HG02642 (cell line): ENCODE results near the gene ARHGAP45.

Experiments used
- ATAC-seq: cut with Tn5 transposase; IDR thresholded peaks from one replicate; pipeline ENCODE4 v1.9.1; 2021; ENCODE audit warnings: mild to moderate bottlenecking; ENCODE audit not compliant: unreplicated experiment, poor library complexity

The ARHGAP45 gene

DNA sequence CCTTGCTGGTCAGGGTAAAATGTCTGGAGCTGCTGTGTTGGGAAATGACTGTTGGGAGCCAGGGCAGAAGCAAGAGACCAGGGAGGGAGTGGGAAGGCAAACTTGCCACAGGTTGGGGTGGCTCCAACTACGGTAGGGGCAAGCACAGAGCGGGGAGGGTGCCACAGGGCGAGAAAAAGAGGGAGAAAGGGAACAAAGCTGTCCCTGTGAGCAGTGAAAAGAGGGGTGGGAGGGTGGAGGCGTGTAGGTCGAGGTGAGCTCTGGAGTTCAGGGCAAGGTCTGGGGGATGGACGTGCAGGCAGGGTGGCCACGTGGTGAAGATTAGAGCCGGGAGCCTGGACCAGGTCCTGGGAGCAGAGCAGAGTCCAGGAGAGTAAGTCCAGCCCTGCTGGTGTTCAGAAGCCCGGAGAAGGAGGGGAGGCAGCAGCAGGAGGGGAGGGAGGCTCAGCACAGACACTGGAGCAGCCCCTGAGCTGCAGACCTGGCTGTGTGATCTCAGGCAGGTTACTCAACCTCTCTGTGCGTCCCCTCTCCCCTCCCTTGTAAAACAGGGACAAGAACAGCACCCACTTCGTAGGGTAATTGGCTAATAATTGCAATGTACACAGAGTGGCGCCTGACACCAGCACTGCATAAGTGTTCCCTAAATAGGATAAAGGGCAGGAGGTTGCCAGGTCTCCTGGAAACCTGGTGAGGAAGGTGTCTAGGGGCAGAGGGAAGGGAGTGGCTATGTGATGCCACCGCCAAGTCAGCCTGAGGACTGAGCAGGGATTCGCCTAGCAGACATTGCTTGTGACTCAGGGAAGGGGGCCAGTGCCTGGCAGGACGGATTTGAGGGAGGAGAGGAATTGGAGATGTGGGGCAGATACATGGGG, 31.4 kb downstream of the ARHGAP45 start:
- no peak for ATAC-seq

- ATAC-seq, result no peak
Measured at GRCh38 chr19:1101337-1101698, 34.4 kb downstream of the ARHGAP45 start.

DNA sequence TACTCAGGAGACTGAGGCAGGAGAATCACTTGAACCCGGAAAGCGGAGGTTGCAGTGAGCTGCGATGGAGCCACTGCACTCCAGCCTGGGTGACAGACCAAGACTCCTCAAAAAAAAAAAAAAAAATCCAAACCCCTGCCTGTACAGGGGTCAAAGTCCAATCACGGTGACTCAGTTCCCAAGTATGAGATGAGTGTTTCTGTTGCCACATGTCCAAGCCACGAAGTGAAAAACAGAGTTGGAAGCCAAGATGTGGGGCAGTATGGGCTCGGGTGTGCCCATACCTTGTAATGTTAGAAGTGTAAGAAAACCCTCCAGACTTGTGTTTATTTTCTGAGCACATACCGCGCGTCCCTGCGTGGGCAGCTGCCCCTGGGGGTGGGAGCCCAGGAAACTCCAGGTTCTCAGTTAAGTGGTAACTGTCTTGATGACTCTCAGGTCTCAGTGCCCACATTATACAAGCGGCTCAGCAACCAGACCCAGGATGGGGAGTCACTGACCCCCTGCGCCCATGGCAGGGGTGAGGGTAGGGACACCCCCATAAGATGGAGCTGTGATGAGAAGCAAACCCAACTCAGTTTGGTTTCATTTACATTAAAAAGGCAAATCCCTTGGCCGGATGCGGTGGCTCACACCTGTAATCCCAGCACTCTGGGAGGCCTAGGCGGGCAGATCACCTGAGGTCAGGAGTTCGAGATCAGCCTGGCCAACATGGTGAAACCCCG, 35.6 kb downstream of the ARHGAP45 start:
- no peak for ATAC-seq

DNA sequence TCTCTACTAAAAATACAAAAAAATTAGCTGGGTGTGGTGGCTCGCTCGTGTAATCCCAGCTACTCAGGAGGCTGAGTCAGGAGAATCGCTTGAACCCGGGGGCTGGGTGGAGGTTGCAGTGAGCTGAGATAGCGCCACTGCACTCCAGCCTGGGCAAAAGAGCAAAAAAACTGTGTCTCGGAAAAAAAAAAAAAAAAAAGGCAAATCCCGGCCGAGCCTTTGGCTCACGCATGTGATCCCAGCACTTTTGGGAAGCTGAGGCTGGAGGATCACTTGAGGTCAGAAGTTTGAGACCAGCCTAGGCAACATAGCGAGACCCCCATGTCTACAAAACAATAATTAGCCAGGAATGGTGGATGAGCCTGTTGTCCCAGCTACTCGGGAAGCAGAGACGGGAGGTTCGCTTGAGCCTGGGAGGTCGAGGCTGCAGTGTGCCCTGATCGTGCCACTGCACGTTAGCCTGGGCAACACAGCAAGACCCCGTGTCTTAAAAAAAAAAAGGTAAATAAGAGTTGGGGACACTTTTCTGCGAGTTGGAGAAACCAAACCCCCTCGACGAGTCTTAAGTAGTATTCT, 36.3 kb downstream of the ARHGAP45 start:
- ATAC-seq, result no peak

DNA sequence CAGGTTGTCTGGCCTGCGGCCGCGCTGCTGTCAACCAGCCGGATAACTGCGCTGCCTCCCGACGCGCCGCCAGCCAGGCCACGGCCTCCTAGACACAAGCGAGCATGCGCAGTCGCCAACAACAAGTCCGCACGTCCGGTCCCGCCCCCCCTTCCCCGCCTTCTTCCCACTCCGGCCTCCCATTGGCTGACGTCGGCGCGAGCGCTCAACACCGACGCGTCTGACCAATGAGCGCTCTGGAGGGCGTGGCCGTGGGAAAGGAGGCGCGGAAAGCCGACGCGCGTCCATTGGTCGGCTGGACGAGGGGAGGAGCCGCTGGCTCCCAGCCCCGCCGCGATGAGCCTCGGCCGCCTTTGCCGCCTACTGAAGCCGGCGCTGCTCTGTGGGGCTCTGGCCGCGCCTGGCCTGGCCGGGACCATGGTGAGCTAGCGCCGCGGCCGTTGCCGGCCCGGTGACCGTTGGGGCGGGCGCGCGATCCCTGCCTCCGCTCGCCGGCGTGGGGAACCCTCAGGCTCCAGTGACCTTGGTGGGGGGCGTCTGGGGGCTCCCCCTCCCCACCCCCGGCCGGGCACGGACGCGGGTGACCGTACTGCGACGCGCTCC, 36.8 kb downstream of the ARHGAP45 start, which contains the start of gene GPX4:
TSS of gene GPX4 (plus strand) at position 287 of the 603 bp plus-strand sequence. CDS start at position 337, 50 bp downstream.
- peak; percentile 80 for ATAC-seq

GRCh38 chr19:1104311-1105007, 37.5 kb downstream of the ARHGAP45 start:
- peak; percentile 37 for ATAC-seq

- no peak for ATAC-seq
Measured at GRCh38 chr19:1105008-1105872, 38.3 kb downstream of the ARHGAP45 start.

DNA sequence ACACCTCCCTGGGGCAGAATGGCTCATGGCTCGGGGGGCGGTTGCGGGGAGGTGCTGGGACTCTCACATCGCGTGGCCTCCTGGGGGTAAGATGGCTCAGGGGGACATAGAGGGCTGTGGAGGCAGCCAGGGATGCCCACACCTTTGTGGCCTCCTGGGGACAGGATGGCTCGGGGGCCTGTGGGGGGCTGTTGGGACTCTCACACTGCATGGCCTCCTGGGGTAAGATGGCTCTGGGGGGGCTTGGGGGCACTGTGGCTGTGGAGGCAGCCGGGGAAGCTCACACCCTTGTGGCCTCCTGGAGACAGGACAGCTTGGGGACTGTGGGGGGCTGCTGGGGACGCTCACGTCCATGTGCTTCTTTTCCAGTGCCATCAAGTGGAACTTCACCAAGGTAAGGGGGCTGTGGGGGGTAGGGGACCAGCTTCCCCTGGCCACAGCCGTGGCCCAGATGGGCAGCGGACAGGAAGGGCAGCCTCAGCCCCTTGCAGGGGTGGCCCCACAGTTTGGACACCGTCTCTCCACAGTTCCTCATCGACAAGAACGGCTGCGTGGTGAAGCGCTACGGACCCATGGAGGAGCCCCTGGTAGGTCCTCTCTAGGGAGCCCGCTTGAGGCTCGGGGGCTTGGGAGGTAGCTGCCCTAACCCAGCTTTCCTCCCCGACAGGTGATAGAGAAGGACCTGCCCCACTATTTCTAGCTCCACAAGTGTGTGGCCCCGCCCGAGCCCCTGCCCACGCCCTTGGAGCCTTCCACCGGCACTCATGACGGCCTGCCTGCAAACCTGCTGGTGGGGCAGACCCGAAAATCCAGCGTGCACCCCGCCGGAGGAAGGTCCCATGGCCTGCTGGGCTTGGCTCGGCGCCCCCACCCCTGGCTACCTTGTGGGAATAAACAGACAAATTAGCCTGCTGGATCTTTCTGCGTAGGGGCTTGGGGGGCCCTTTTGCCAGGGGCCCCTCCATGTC, 39.2 kb downstream of the ARHGAP45 start:
- ATAC-seq, result no peak

- ATAC-seq, result no peak
Measured at GRCh38 chr19:1106841-1107660, 40.1 kb downstream of the ARHGAP45 start.

GRCh38 chr19:1107661-1108261, 40.8 kb downstream of the ARHGAP45 start:
- no peak for ATAC-seq

- no peak for ATAC-seq
Measured at GRCh38 chr19:1108291-1109031, 41.5 kb downstream of the ARHGAP45 start.

DNA sequence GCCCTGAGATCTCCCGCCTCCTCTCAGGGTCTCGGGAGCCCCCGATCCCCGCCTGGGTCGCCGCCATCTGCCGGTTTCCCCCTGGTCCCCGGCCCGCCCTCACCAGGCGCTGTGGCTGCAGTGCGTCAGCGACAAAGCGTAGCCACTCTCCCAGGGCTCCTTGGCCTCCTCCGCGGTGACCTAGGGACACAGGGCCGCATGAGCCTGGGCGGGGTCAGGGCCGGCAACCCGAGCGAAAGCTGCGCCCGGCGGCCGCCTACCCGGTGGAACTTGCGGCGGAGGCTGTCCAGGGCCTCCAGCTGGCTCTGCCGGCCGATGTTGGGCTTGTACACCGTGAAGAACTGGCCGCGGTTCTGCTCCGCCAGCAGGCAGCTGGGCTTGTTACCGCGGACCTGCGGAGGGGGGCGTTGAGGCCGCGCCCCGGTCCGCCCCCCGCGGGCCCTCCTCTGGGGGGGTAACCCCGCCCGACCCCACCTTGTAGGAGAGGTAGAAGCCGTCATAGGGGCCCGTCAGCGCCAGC, 42.1 kb downstream of the ARHGAP45 start:
- no peak for ATAC-seq

GRCh38 chr19:1109697-1110671, 43.0 kb downstream of the ARHGAP45 start:
- no peak for ATAC-seq

DNA sequence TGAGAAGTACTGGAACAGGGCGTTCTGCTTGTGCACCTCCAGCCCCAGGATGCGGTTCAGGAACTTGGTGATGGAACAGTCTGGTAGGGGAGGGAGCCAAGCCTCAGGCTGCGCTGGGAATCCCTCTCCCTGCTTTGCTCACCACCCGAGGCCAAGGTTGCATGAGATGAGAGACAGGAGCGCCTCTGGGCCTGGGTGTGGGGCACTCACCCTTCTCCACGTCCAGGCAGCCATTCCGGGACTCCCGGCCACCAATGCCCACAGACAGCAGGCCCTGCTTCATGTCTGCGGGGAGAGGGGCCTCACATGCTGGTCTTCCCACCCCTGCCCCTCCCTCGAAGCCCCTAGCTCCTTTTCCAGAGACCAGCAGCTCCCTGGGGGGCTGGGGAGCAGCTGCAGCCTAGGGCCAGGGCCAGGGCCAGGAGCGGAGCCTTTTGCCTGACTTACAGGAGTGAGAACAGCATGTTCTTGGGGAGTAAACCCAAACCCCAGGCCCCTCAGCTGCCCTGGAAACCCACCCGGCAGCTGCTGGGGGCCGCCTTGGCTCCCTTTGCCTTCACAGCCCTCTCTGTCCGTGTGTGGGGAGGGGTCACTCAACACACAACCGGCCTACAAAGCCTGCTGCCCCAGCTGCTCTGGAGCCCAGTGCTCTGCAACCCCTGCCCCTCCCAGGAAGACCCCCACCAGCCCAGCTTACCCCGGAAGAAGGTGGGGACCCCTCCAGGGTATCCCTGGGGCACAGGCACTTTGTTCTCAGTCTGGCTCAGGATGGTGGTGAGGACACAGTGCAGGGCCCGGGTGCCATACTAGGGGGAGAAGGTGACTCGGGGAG, 44.1 kb downstream of the ARHGAP45 start:
- no peak for ATAC-seq
